HG02870 (cell line): ENCODE results near the gene STEAP1.
"Not testable (repeated sequence)": the region's sequence is repeated elsewhere in the genome, so short reads cannot be mapped to it uniquely, and the experiment has no call there.

ENCODE experiments used
- ATAC-seq: cut with Tn5 transposase; IDR thresholded peaks from one replicate; pipeline ENCODE4 v1.9.1; 2021; ENCODE audit warnings: mild to moderate bottlenecking, moderate library complexity; ENCODE audit not compliant: unreplicated experiment

STEAP1 gene

GRCh38 chr7:90173127-90173844, 19.0 kb downstream of the STEAP1 start:
- peak; percentile 76 for ATAC-seq

- ATAC-seq, result no peak
Measured at GRCh38 chr7:90175667-90176066, 21.4 kb downstream of the STEAP1 start.

- ATAC-seq, result no peak
Measured at GRCh38 chr7:90176195-90176594, 21.9 kb downstream of the STEAP1 start.

- no peak for ATAC-seq
Measured at GRCh38 chr7:90178166-90178565, 23.9 kb downstream of the STEAP1 start.

- peak; percentile 99 for ATAC-seq
Measured at GRCh38 chr7:90178679-90179278, 24.5 kb downstream of the STEAP1 start.

GRCh38 chr7:90180011-90180585, 25.8 kb downstream of the STEAP1 start:
- no peak for ATAC-seq

GRCh38 chr7:90180649-90181048, 26.4 kb downstream of the STEAP1 start:
- no peak for ATAC-seq

- no peak for ATAC-seq
Measured at GRCh38 chr7:90181485-90181884, 27.2 kb downstream of the STEAP1 start.

GRCh38 chr7:90186290-90186689, 32.0 kb downstream of the STEAP1 start:
- not testable (repeated sequence) for ATAC-seq

GRCh38 chr7:90187507-90188050, 33.3 kb downstream of the STEAP1 start:
- ATAC-seq, result no peak

- peak; percentile 92 for ATAC-seq
Measured at GRCh38 chr7:90188281-90188680, 34.0 kb downstream of the STEAP1 start.

GRCh38 chr7:90190995-90191394, 36.7 kb downstream of the STEAP1 start:
- no peak for ATAC-seq

GRCh38 chr7:90191648-90192047, 37.4 kb downstream of the STEAP1 start:
- ATAC-seq, result no peak

- ATAC-seq, result no peak
Measured at GRCh38 chr7:90192876-90193750, 38.8 kb downstream of the STEAP1 start.

GRCh38 chr7:90194911-90195809, 40.9 kb downstream of the STEAP1 start:
- ATAC-seq, result no peak

- ATAC-seq, result no peak
Measured at GRCh38 chr7:90201500-90202195, 47.4 kb downstream of the STEAP1 start.

- ATAC-seq, result no peak
Measured at GRCh38 chr7:90207956-90208355, 53.7 kb downstream of the STEAP1 start.

GRCh38 chr7:90209776-90210175, 55.5 kb downstream of the STEAP1 start:
- ATAC-seq, result no peak

GRCh38 chr7:90210475-90210874, 56.2 kb downstream of the STEAP1 start:
- no peak for ATAC-seq
